GM12873 (cell line): Measurements from ENCODE around the gene KCP.

Experiments
- TF ChIP-seq, protein P1 (sequence below): IDR thresholded peaks from 2 replicates; pipeline ENCODE4 v1.5.1; 2012; ENCODE audit warnings: low read depth, mild to moderate bottlenecking, moderate library complexity, low read length, control low read depth; ENCODE audit not compliant: insufficient read depth; ENCODE audit errors: missing control alignments

Gene KCP

GRCh38 chr7:128871050-128871449 is 39.5 kb downstream of the KCP start:
- TF ChIP-seq, protein P1, sequence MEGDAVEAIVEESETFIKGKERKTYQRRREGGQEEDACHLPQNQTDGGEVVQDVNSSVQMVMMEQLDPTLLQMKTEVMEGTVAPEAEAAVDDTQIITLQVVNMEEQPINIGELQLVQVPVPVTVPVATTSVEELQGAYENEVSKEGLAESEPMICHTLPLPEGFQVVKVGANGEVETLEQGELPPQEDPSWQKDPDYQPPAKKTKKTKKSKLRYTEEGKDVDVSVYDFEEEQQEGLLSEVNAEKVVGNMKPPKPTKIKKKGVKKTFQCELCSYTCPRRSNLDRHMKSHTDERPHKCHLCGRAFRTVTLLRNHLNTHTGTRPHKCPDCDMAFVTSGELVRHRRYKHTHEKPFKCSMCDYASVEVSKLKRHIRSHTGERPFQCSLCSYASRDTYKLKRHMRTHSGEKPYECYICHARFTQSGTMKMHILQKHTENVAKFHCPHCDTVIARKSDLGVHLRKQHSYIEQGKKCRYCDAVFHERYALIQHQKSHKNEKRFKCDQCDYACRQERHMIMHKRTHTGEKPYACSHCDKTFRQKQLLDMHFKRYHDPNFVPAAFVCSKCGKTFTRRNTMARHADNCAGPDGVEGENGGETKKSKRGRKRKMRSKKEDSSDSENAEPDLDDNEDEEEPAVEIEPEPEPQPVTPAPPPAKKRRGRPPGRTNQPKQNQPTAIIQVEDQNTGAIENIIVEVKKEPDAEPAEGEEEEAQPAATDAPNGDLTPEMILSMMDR, result no peak

DNA sequence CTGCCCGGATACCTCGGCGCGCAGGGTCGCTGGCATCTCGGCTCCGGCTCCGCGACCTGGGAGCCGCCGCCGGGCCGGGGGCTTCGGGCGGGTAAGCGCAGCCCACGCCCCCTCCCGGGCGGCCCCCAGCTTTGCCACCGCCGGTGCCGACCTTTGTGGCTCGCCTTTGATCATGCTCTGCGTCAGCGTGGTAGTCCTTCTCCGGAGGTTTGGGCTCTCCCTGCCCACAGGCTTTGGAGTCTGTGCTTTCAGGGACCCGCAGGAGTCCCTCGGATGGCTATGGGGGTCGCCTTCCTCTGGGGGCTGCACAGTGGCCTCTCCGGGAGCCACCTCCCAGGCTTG is 40.6 kb downstream of the KCP start:
- TF ChIP-seq, protein P1, result peak; percentile 8

DNA sequence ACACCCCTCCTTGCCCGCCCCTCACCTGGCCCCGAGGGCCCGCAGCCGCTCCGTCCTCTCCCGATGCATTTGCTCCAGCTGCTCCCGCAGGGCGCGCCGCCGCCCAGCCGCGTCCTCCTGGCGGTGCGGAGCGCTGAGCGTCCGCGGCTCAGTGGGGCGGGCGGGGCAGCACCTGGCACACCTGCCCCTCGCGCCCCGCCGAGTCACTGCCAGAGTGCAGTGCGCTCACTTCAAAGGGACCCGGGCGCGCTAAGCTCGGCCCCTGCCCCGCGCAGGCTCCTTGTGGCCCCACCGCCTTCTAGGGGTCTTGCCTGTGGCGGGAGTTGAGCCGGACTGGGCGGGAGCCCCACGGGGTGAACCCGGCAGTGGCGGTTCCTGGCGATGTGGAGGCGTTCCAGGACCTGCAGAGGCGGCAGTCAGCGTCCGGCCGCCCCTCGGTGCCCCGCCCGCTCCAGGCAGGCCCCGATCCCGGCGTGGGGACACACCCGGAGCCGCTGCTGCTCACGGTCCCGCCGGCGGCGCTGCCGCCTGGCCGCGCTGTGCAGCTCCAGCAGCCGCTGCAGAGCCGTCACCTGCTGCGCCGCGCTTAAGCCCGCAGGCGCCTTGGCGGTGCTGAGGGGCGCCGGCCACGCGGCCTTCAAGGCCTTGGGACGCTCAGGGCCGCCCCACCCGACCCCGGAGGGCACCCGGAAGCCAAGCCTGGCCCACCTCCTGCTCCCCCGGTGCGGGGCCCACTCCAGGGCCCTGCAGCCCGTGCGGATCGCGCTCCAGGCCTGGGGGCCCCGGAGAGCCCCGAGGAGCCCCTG is 41.2 kb downstream of the KCP start:
- TF ChIP-seq, protein P1, result peak; percentile 17

DNA sequence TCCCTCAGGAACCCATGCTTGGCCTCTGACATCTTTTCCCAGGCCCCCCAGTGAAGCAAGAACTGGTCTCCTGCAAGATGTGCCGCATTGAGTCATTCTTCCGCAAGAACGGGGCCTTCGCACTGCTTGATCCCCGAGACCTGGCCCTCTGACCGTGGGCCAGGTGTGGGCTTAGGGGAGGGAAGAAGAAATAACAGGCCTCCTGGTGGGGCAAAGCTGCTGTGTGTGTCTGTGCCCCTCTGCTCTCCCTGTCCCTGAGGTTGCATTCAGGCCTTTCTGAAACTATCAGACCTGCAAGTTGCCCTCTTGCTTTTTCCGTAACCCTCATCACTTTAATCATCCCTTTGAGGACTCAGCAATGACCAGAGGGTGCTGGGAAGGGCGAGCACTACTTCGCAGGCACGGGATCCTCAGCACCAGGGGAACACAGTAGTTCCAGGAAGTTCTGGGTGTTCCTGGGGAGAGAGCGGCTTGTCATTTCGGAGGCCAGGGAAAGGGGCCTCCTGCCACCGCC is 41.8 kb downstream of the KCP start:
- TF ChIP-seq, protein P1, result no peak

- TF ChIP-seq, protein P1, result no peak
Measured at GRCh38 chr7:128867842-128868623, 42.5 kb downstream of the KCP start.

GRCh38 chr7:128867241-128867640 is 43.3 kb downstream of the KCP start:
- TF ChIP-seq, protein P1, result no peak

DNA sequence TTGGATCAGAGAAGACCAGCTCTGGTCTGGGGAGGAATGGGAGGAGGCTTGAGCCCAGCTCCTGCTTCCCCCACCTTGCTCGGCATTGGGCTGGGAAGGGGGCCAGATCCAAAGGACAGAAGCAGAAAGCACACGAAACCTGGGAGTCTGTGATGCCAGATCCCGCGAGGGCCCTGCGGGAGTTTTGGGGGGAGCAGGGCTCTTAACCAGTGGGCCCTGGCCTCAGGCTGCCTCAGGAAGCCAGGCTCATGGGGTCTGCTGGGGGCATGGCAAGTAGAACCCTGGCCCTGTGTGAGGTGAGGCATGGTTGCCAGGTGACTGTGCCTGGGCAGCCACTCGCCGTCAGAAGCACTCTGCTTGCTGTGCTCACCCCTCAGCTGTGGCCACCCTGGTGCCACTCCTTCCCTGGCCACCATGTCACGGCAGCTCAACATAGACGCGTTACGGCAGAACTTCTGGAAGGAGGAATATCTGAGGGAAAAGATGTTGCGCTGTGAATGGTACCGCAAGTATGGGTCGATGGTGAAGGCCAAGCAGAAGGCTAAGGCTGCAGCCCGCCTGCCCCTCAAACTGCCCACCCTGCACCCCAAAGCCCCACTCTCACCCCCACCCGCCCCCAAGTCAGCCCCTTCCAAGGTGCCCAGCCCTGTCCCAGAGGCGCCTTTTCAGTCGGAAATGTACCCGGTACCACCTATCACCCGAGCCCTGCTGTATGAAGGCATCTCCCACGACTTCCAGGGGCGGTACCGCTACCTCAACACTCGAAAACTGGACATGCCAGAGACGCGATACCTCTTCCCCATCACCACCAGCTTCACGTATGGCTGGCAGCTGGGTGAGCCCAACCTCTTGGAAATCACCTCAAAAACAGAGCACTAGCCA is 44.3 kb downstream of the KCP start:
- TF ChIP-seq, protein P1, result no peak
